WERI-Rb-1 (cell line): ENCODE results near the gene GPR34.

Experiments used
- DNase-seq: peaks from one replicate; pipeline ENCODE4 v3.0.0-alpha.2; 2020
- H3K27ac ChIP-seq: fragments of 250-450 bp; sonication (Bioruptor Pico); 2 replicates; pipeline ENCODE4 v1.5.1; 2020; ENCODE audit warnings: mild to moderate bottlenecking, moderate library complexity
- H3K27me3 ChIP-seq: fragments of 250-450 bp; sonication (Bioruptor Pico); 2 replicates; pipeline ENCODE4 v1.5.1; 2021; ENCODE audit warnings: mild to moderate bottlenecking, low read depth, moderate library complexity; ENCODE audit not compliant: insufficient read depth, severe bottlenecking
- H3K36me3 ChIP-seq: fragments of 250-450 bp; sonication (Bioruptor Pico); 2 replicates; pipeline ENCODE4 v1.5.1; 2020; ENCODE audit warnings: mild to moderate bottlenecking, moderate library complexity
- H3K4me3 ChIP-seq: 2 replicates; pipeline ENCODE4 v1.5.1; 2011; ENCODE audit warnings: low read depth, mild to moderate bottlenecking, control low read depth, low read length
- H3K9me3 ChIP-seq: fragments of 250-450 bp; sonication (Bioruptor Pico); 2 replicates; pipeline ENCODE4 v1.5.1; 2021; ENCODE audit warnings: mild to moderate bottlenecking, moderate library complexity; ENCODE audit not compliant: severe bottlenecking
- CTCF ChIP-seq: IDR thresholded peaks from 2 replicates; pipeline ENCODE4 v1.5.1; 2011; ENCODE audit warnings: low read depth, mild to moderate bottlenecking, control low read depth, inconsistent platforms, low read length

The GPR34 gene

GRCh38 chrX:41703574-41704029, 14.8 kb downstream of the GPR34 start:
- TF ChIP-seq CTCF, result no peak
- Histone ChIP-seq H3K27me3 (no peaks in the 10 kb centered on the region), H3K27ac (no peak overlapping the region), H3K36me3 (no peaks in the 10 kb centered on the region), H3K9me3 (no peaks in the 10 kb centered on the region), H3K4me3 (no peak overlapping the region)
- DNase-seq, result no peak

GRCh38 chrX:41705042-41705441, 16.3 kb downstream of the GPR34 start:
- Histone ChIP-seq H3K4me3 (no peak overlapping the region), H3K9me3 (no peaks in the 10 kb centered on the region), H3K27ac (no peak overlapping the region), H3K36me3 (no peaks in the 10 kb centered on the region), H3K27me3 (no peaks in the 10 kb centered on the region)
- TF ChIP-seq CTCF, result no peak
- no peak for DNase-seq

- no peak overlapping the region for H3K27ac ChIP-seq
- H3K27me3 ChIP-seq, result no peaks in the 10 kb centered on the region
- no peaks in the 10 kb centered on the region for H3K9me3 ChIP-seq
- no peak overlapping the region for H3K4me3 ChIP-seq
- no peaks in the 10 kb centered on the region for H3K36me3 ChIP-seq
- DNase-seq, result no peak
- no peak for TF ChIP-seq CTCF
Measured at GRCh38 chrX:41705680-41706374, 17.1 kb downstream of the GPR34 start.

GRCh38 chrX:41707218-41707617, 18.4 kb downstream of the GPR34 start:
- Histone ChIP-seq H3K27ac (no peak overlapping the region), H3K9me3 (no peaks in the 10 kb centered on the region), H3K36me3 (no peaks in the 10 kb centered on the region), H3K4me3 (no peak overlapping the region), H3K27me3 (no peaks in the 10 kb centered on the region)
- TF ChIP-seq CTCF, result no peak
- DNase-seq, result no peak

- H3K36me3 ChIP-seq, result no peaks in the 10 kb centered on the region
- H3K4me3 ChIP-seq, result no peak overlapping the region
- TF ChIP-seq CTCF, result no peak
- H3K27ac ChIP-seq, result no peak overlapping the region
- H3K27me3 ChIP-seq, result no peaks in the 10 kb centered on the region
- no peaks in the 10 kb centered on the region for H3K9me3 ChIP-seq
- DNase-seq, result no peak
Measured at GRCh38 chrX:41708486-41708885, 19.7 kb downstream of the GPR34 start.
